Measurements from ENCODE around the gene PLCH2.

DNA sequence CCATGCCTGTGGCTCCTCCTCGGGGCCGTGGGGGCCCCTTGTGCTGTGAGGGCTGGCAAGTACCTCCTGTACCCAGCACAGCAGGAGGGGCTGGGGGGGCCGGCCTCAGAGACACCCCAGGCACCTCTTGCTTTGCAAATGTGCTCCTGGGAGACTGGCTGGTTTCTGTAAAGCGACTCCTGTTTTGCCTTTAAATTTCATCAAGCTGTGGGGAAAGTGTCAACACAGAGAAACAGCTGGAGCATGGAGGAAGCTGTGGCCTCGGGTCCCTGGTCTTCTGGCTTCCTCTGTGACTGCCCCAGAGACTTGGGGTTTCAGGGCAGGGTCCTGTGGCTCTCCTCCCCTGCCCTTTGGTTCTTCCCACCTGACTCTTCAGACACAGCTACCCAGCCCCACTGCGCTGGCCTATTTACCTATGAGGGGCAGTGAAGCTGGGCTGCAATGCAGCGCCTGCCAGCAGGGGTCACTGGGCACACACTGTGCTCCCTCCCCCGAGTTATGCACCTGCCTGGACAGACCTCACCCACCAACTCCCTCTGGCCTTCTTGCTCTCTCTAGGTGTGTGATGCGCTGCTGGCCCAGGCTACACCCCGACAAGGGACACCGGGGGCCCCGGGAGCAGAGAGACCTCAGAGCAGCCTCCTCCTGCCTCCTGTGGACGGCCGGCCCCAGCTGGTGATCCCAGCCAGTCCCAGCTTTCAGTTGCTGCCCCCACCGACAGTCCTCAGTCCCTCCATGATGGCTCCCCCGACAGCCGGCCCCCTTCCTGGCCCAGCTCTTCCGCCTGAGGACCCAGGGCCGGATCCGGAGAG, 46.1 kb upstream of the PLCH2 start:
- TF ChIP-seq POLR2A (IDR thresholded peaks at IDR 0.05), result no peak
- TF ChIP-seq, protein P1, sequence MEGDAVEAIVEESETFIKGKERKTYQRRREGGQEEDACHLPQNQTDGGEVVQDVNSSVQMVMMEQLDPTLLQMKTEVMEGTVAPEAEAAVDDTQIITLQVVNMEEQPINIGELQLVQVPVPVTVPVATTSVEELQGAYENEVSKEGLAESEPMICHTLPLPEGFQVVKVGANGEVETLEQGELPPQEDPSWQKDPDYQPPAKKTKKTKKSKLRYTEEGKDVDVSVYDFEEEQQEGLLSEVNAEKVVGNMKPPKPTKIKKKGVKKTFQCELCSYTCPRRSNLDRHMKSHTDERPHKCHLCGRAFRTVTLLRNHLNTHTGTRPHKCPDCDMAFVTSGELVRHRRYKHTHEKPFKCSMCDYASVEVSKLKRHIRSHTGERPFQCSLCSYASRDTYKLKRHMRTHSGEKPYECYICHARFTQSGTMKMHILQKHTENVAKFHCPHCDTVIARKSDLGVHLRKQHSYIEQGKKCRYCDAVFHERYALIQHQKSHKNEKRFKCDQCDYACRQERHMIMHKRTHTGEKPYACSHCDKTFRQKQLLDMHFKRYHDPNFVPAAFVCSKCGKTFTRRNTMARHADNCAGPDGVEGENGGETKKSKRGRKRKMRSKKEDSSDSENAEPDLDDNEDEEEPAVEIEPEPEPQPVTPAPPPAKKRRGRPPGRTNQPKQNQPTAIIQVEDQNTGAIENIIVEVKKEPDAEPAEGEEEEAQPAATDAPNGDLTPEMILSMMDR (IDR thresholded peaks at IDR 0.05), result no peak

Measured in body of pancreas (tissue), 4 donors.